GM18507 (cell line): ENCODE data around the gene SCRN1.

ENCODE experiments used
- DNase-seq: peaks from one replicate; pipeline ENCODE4 v3.0.0; 2011; ENCODE audit warnings: low read depth; ENCODE audit not compliant: insufficient read length; ENCODE audit errors: extremely low spot score
- FAIRE-seq: peaks from 2 replicates; lab custom pipeline; 2011; peaks lifted over from hg19 to GRCh38; lab: Jason Lieb, UNC

The SCRN1 gene

DNA sequence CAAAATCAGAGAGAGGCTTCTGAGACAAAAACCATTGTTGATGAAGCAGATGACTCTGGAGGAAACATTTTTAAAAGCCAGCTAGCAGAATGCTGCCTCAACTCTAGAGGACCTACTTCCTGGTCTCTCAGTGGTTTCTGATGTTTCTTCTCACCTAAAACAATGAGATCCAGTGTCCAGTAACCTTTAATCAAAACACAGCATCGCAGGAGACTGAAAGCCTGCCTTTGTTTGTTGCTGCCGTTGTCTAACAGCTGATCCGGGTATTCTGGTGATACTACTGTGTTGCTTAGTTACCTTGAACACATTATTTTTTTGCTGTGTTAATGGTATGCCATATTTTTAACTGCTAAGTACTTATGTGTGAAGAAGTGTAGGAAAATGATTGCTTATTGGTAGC is 112.4 kb downstream of the SCRN1 start:
- DNase-seq (no peak), FAIRE-seq (no peak)

DNA sequence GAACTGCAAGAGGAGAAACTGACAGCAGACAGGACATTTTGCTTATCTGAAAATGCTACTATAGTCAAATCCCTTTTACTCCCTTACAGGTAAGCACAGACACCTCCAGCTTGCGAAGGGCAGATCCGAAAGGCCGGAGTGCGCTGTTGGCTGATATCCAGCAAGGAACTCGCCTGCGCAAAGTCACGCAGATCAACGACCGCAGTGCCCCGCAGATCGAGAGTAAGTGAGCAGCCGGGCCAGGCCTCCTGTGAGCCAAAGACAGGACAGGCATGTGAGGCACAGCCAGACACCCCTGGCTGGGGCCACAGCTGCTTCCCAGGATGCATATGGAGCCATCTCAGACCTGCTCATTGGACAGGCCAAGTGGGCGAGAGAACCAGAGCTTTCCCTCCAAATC is 113.9 kb downstream of the SCRN1 start:
- no peak for DNase-seq
- FAIRE-seq = no peak

DNA sequence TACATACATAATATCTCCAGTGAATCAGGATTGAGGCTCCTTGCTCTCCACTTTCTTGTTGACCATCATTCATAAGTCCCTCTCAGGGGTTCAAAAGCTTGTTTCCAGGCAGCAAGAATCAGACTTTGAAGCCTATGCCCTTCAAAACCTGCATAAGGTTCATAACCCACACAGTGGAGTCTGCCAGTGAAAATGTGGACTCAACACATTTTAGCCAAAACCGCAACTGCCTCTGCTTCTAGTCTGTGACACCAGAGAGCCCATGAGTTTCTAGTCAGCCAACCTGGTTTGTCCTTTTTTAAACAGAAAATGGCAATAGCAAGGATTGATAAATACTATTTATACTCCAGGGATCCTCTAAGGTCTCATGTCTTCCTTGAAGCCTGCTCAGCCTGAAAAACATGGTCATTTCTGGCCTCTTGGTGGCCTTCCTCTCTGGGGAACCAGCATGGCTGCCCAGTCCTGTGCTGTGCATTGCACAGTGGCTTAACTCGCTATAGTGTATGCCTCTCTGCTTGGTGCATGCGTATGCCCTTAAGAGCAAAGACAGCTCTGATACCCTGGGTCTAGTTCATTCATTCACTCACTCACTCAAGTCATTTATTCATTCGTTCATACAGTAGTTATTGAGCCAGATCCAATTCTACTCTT is 115.8 kb downstream of the SCRN1 start:
- FAIRE-seq (no peak), DNase-seq (no peak)

DNA sequence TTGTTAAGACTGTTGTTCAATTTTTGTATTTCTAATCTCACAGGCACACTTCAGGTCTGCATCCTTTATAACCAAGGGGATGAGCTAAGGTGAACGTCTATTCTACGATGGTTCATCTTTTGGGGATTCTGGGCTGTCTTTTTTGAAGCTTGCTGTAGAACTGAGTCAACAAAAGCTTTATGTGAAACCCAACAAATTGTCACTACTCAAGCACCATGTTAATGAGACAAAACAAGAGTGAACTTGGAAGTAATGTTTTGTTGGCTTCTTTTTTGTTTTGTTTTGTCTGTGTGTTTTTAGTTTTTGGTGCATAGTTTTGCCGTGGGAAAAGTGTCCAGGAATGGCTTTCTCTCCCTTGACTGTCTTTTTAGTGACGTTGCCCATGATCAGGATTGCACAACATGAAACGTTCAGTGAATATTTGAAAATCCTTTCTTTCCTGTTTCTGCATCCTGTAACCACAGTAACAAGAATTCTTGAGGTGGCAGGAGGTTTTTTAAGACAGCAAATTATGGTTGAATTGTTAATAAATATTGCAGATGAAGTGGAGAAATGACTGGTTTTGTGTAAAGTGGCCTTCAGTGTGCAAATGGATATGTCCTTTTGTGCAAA is 117.7 kb downstream of the SCRN1 start:
- no peak for DNase-seq
- no peak for FAIRE-seq
